Measurements from ENCODE around the gene COX19. TPM values are rescaled to one million over a fixed set of nuclear protein-coding genes. Genes with fewer than 3 reads are reported as not detected.

The COX19 gene
- total and polyA plus RNA-seq, 2 of the 13 experiments (the other 11 are each of a cell fraction or from before 2014, with no cell fraction given) = 11.5 to 21.7 TPM

DNA sequence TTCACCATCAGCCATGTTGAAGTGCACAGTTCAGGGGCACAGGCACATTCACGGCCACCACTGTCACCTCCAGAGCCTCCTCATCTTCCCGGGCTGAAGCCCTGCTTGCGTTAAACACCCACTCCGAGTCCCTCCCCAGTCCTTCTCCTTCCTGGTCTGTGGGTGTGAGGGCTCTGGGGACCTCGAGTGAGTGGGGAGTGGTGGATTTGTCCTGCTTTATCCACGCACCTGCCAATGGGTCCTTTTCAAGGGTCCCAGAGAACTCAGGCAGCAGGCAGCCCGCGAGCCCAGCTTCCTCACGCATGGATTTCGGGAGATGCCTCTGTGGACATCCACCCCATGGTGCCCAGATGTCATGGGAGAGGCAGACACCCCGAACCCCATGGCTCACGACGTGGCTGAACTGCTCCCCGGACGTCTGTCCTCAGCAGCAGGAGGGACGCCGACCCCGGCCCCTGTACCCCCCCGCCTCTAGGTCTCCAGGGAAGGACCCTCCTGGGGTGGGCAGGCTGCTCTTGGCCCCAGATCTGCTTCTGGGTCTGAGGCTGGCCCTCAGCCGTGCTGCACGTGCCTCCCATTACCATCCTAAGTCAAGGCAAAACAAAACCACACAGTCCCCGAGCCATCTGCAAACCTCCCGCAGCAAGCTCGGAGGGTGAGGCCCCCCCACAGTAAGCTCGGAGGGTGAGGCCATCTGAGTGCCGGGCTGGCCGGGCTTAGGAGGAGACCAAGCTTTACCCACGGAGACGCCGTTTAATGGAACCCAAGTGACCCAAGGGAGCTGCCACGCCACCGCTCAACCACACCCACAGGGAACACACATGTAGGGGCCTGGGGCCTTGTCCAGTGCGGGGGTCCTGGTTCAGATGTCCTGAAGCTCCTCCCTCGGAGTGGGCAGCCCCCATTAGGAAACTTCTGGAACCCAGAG, 16.6 kb upstream of the COX19 start (continued):
- TF ChIP-seq TAF15 (IDR thresholded peaks at IDR 0.05; ENCODE audit: low read depth, low read length, poor library complexity, severe bottlenecking) (peak; percentile 23), ZNF660 (CRISPR knock-in tag; IDR thresholded peaks at IDR 0.05; ENCODE audit: borderline replicate concordance, low read depth) (no peak), ZFP36L1 (CRISPR knock-in tag; IDR thresholded peaks at IDR 0.05) (no peak), POLR2G (IDR thresholded peaks at IDR 0.05; ENCODE audit: low read depth, low read length) (peak; percentile 61), REL (CRISPR knock-in tag; conservative IDR thresholded peaks at IDR 0.05) (no peak), GZF1 (CRISPR knock-in tag; IDR thresholded peaks at IDR 0.05) (peak; percentile 47; the same call in 1 of the 2 replicates), HOXA3 (CRISPR knock-in tag; IDR thresholded peaks at IDR 0.05) (0 out of 2 replicates have a peak, but pooled peaks have one; percentile 4), RFXAP (CRISPR knock-in tag; IDR thresholded peaks at IDR 0.05; ENCODE audit: borderline replicate concordance) (no peak), DNMT1 (CRISPR knock-in tag; IDR thresholded peaks at IDR 0.05) (no peak), ATF7-NPFF (CRISPR knock-in tag; IDR thresholded peaks at IDR 0.05; ENCODE audit: low read depth) (peak; percentile 36; the same call in 1 of the 2 replicates), RBFOX2 (IDR thresholded peaks at IDR 0.05; ENCODE audit: low read depth, low read length) (peak; percentile 69), ZNF335 (CRISPR knock-in tag; IDR thresholded peaks at IDR 0.05) (peak; percentile 96), ZMAT3 (CRISPR knock-in tag; conservative IDR thresholded peaks at IDR 0.05) (peak; percentile 57; the same call in 1 of the 2 replicates), ZSCAN31 (CRISPR knock-in tag; IDR thresholded peaks at IDR 0.05; ENCODE audit: low read depth) (peak; percentile 59), ZSCAN21 (CRISPR knock-in tag; IDR thresholded peaks at IDR 0.05; ENCODE audit: borderline replicate concordance) (peak; percentile 54; the same call in 1 of the 2 replicates)
- TF ChIP-seq, protein P1, sequence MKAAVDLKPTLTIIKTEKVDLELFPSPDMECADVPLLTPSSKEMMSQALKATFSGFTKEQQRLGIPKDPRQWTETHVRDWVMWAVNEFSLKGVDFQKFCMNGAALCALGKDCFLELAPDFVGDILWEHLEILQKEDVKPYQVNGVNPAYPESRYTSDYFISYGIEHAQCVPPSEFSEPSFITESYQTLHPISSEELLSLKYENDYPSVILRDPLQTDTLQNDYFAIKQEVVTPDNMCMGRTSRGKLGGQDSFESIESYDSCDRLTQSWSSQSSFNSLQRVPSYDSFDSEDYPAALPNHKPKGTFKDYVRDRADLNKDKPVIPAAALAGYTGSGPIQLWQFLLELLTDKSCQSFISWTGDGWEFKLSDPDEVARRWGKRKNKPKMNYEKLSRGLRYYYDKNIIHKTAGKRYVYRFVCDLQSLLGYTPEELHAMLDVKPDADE (CRISPR knock-in tag; IDR thresholded peaks at IDR 0.05) = no peak
- TF ChIP-seq, protein P2, sequence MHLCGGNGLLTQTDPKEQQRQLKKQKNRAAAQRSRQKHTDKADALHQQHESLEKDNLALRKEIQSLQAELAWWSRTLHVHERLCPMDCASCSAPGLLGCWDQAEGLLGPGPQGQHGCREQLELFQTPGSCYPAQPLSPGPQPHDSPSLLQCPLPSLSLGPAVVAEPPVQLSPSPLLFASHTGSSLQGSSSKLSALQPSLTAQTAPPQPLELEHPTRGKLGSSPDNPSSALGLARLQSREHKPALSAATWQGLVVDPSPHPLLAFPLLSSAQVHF (CRISPR knock-in tag; IDR thresholded peaks at IDR 0.05) = 0 out of 2 replicates have a peak, but pooled peaks have one; percentile 23
- TF ChIP-seq, protein P3, sequence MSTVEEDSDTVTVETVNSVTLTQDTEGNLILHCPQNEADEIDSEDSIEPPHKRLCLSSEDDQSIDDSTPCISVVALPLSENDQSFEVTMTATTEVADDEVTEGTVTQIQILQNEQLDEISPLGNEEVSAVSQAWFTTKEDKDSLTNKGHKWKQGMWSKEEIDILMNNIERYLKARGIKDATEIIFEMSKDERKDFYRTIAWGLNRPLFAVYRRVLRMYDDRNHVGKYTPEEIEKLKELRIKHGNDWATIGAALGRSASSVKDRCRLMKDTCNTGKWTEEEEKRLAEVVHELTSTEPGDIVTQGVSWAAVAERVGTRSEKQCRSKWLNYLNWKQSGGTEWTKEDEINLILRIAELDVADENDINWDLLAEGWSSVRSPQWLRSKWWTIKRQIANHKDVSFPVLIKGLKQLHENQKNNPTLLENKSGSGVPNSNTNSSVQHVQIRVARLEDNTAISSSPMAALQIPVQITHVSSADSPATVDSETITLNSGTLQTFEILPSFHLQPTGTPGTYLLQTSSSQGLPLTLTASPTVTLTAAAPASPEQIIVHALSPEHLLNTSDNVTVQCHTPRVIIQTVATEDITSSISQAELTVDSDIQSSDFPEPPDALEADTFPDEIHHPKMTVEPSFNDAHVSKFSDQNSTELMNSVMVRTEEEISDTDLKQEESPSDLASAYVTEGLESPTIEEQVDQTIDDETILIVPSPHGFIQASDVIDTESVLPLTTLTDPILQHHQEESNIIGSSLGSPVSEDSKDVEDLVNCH (CRISPR knock-in tag; IDR thresholded peaks at IDR 0.05) = no peak
- TF ChIP-seq, protein P4, sequence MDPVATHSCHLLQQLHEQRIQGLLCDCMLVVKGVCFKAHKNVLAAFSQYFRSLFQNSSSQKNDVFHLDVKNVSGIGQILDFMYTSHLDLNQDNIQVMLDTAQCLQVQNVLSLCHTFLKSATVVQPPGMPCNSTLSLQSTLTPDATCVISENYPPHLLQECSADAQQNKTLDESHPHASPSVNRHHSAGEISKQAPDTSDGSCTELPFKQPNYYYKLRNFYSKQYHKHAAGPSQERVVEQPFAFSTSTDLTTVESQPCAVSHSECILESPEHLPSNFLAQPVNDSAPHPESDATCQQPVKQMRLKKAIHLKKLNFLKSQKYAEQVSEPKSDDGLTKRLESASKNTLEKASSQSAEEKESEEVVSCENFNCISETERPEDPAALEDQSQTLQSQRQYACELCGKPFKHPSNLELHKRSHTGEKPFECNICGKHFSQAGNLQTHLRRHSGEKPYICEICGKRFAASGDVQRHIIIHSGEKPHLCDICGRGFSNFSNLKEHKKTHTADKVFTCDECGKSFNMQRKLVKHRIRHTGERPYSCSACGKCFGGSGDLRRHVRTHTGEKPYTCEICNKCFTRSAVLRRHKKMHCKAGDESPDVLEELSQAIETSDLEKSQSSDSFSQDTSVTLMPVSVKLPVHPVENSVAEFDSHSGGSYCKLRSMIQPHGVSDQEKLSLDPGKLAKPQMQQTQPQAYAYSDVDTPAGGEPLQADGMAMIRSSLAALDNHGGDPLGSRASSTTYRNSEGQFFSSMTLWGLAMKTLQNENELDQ (CRISPR knock-in tag; IDR thresholded peaks at IDR 0.05; ENCODE audit: borderline replicate concordance) = no peak
- TF ChIP-seq, protein P5, sequence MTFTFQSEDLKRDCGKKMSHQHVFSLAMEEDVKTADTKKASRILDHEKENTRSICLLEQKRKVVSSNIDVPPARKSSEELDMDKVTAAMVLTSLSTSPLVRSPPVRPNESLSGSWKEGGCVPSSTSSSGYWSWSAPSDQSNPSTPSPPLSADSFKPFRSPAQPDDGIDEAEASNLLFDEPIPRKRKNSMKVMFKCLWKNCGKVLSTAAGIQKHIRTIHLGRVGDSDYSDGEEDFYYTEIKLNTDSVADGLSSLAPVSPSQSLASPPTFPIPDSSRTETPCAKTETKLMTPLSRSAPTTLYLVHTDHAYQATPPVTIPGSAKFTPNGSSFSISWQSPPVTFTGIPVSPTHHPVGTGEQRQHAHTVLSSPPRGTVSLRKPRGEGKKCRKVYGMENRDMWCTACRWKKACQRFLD (CRISPR knock-in tag; IDR thresholded peaks at IDR 0.05; ENCODE audit: borderline replicate concordance) = 0 out of 2 replicates have a peak, but pooled peaks have one; percentile 10
